Hepatocyte (in vitro differentiated cells): ENCODE measurements around the gene NOC2L. TPM values are rescaled to one million over a fixed set of nuclear protein-coding genes. Genes with fewer than 3 reads are reported as not detected.

ENCODE experiments used
- DNase-seq: peaks from one replicate; pipeline ENCODE4 v3.0.0-alpha.2; 2016; ENCODE audit warnings: low spot score
- H2AFZ ChIP-seq: fragments of 200-600 bp; sonication (generic); 2 replicates; pipeline ENCODE4 v1.6.0; 2016; ENCODE audit warnings: antibody characterized with exemption, mild to moderate bottlenecking
- H3K27ac ChIP-seq: fragments of 200-600 bp; sonication (generic); 2 replicates; pipeline ENCODE4 v1.5.1; 2016; ENCODE audit warnings: mild to moderate bottlenecking
- H3K27me3 ChIP-seq: fragments of 200-600 bp; sonication (generic); 2 replicates; pipeline ENCODE4 v1.6.1; 2016
- H3K36me3 ChIP-seq: fragments of 200-600 bp; sonication (generic); replicated peaks from 2 replicates; pipeline ENCODE4 v1.5.1; 2016; ENCODE audit warnings: low read depth; ENCODE audit not compliant: insufficient read depth
- H3K4me1 ChIP-seq: fragments of 200-600 bp; sonication (generic); 2 replicates; pipeline ENCODE4 v1.5.1; 2016; ENCODE audit warnings: mild to moderate bottlenecking, moderate library complexity; ENCODE audit not compliant: insufficient read depth
- H3K4me2 ChIP-seq: fragments of 200-600 bp; sonication (generic); 2 replicates; pipeline ENCODE4 v1.6.0; 2016
- H3K4me3 ChIP-seq: fragments of 200-600 bp; sonication (generic); 2 replicates; pipeline ENCODE4 v1.5.1; 2016; ENCODE audit warnings: mild to moderate bottlenecking
- H3K79me2 ChIP-seq: fragments of 200-600 bp; sonication (generic); 2 replicates; pipeline ENCODE4 v1.6.0; 2017; ENCODE audit warnings: mild to moderate bottlenecking
- H3K9me2 ChIP-seq: fragments of 200-600 bp; sonication (generic); replicated peaks from 2 replicates; pipeline ENCODE4 v1.6.0; 2017; ENCODE audit warnings: mild to moderate bottlenecking; ENCODE audit not compliant: insufficient read depth
- H3K9me3 ChIP-seq: fragments of 200-600 bp; sonication (generic); 2 replicates; pipeline ENCODE4 v1.5.1; 2016; ENCODE audit warnings: low read depth, mild to moderate bottlenecking
- H4K20me1 ChIP-seq: fragments of 200-600 bp; sonication (generic); 2 replicates; pipeline ENCODE4 v1.6.0; 2016; ENCODE audit warnings: mild to moderate bottlenecking; ENCODE audit not compliant: insufficient read depth, poor library complexity, severe bottlenecking
- CTCF ChIP-seq: fragments of 200-600 bp; sonication (generic); IDR thresholded peaks from 2 replicates; pipeline ENCODE4 v1.5.1; 2016; ENCODE audit warnings: antibody characterized with exemption, mild to moderate bottlenecking; ENCODE audit not compliant: poor library complexity
- EZH2 ChIP-seq: fragments of 200-600 bp; sonication (generic); IDR thresholded peaks from 2 replicates; pipeline ENCODE4 v1.6.1; 2016; ENCODE audit warnings: antibody characterized with exemption, mild to moderate bottlenecking, borderline replicate concordance
- EZH2phosphoT487 ChIP-seq: fragments of 200-600 bp; sonication (generic); IDR thresholded peaks from one replicate; pipeline ENCODE4 v1.6.1; 2018; ENCODE audit warnings: antibody characterized with exemption, mild to moderate bottlenecking, low read depth, moderate library complexity; ENCODE audit not compliant: unreplicated experiment, severe bottlenecking
- WGBS: methylation state at CpG from one replicate; pipeline ENCODE4 v1.1.6; 2016; ENCODE audit warnings: low lambda C conversion rate; ENCODE audit errors: missing lambda C conversion rate; 5-methylcytosine and 5-hydroxymethylcytosine counted together
- polyA plus RNA-seq: library from polyadenylated mRNA; unstranded; fragments of >200 nt; fragmentation: Nextera tagmentation; extraction: Ambion mirVana; gene quantifications from 2 replicates; pipeline ENCODE4 v1.2.1, GENCODE V29; 2016
- total RNA-seq: library from RNA; depleted of rRNA; stranded (reverse); fragments of >200 nt; gene quantifications from 2 replicates; pipeline ENCODE4 v1.2.3, GENCODE V29; 2014

Gene NOC2L
- total and polyA plus RNA-seq, 2 experiments from 2014 or later: 44.3 to 66.6 TPM

- Histone ChIP-seq H3K79me2 (no peaks in the 10 kb centered on the region), H3K27ac (no peak overlapping the region), H3K4me1 (peaks cover 24% of the 10 kb centered on the region), H3K9me2 (no peaks in the 10 kb centered on the region), H3K4me3 (peak overlapping the region; percentile 3), H3K4me2 (peak overlapping the region; percentile 96), H3K36me3 (no peaks in the 10 kb centered on the region), H2AFZ (no peak overlapping the region), H4K20me1 (peaks cover 6% of the 10 kb centered on the region), H3K9me3 (no peaks in the 10 kb centered on the region), H3K27me3 (peaks cover 47% of the 10 kb centered on the region)
- TF ChIP-seq EZH2phosphoT487 (peak; percentile 52), EZH2 (peak; percentile 44), CTCF (no peak)
- 13% methylated on average over 42 of the region's 65 CpGs for WGBS
- DNase-seq: peak; percentile 73
Measured at GRCh38 chr1:925561-926421, 33.3 kb downstream of the NOC2L start.

GRCh38 chr1:924656-925560 is 34.1 kb downstream of the NOC2L start:
- Histone ChIP-seq H3K4me1 (peaks cover 30% of the 10 kb centered on the region), H2AFZ (peak overlapping the region; percentile 52), H3K79me2 (no peaks in the 10 kb centered on the region), H4K20me1 (peaks cover 6% of the 10 kb centered on the region), H3K36me3 (no peaks in the 10 kb centered on the region), H3K4me3 (peak overlapping the region; percentile 36), H3K27me3 (peaks cover 47% of the 10 kb centered on the region), H3K9me2 (no peaks in the 10 kb centered on the region), H3K9me3 (no peaks in the 10 kb centered on the region), H3K4me2 (peak overlapping the region; percentile 96), H3K27ac (no peak overlapping the region)
- 0% methylated on average over 38 of the region's 120 CpGs for WGBS
- TF ChIP-seq EZH2 (peak; percentile 78), EZH2phosphoT487 (no peak), CTCF (peak; percentile 25)
- peak; percentile 69 for DNase-seq

GRCh38 chr1:923991-924655 is 34.9 kb downstream of the NOC2L start:
- Histone ChIP-seq H3K9me2 (no peaks in the 10 kb centered on the region), H3K79me2 (no peaks in the 10 kb centered on the region), H3K27me3 (peaks cover 47% of the 10 kb centered on the region), H3K4me3 (peak overlapping the region; percentile 36), H3K36me3 (no peaks in the 10 kb centered on the region), H3K9me3 (no peaks in the 10 kb centered on the region), H3K27ac (no peak overlapping the region), H4K20me1 (peaks cover 6% of the 10 kb centered on the region), H3K4me1 (peaks cover 30% of the 10 kb centered on the region), H2AFZ (peak overlapping the region; percentile 52), H3K4me2 (peak overlapping the region; percentile 96)
- TF ChIP-seq CTCF (no peak), EZH2phosphoT487 (no peak), EZH2 (no peak)
- DNase-seq: no peak
- WGBS: 0% methylated on average over 9 of the region's 98 CpGs
